Erythroblast (primary cell): ENCODE data around the gene EIF4B.

ENCODE experiments used
- GATA1 ChIP-seq: IDR thresholded peaks from 2 replicates; pipeline ENCODE4 v1.6.1; 2011; ENCODE audit warnings: low read depth, mild to moderate bottlenecking, control low read depth, low read length, moderate library complexity
- POLR2A ChIP-seq: IDR thresholded peaks from 2 replicates; pipeline ENCODE4 v1.6.1; 2011; ENCODE audit warnings: mild to moderate bottlenecking, low read length

DNA sequence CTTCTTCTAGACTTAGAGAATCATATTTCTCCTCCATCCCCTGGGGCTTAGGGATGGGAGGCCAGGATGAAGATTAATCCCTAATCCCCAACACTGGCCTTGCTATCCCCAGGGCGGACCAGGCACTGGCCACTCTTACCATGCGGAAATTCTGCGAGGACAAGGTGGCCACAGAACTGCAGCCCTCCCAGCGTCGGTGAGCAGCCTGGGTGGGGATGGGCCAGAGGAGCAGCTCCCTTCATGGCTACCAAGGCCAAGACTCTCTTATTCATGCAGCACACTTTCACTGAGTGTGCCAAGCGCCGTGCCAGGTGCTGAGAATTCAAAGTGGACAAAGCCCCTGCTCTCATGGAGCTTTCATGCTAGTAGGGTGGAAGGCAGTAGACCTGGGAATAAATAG is 50.6 kb downstream of the EIF4B start:
- no peak for TF ChIP-seq POLR2A
- TF ChIP-seq GATA1 = no peak
